HG02642 (cell line): ENCODE measurements around the gene CCDC92.
A peak's percentile ranks its signal among the peaks of the same experiment; 100 is the strongest.

Experiments
- ATAC-seq: cut with Tn5 transposase; IDR thresholded peaks from one replicate; pipeline ENCODE4 v1.9.1; 2021; ENCODE audit warnings: mild to moderate bottlenecking; ENCODE audit not compliant: unreplicated experiment, poor library complexity

CCDC92 gene

DNA sequence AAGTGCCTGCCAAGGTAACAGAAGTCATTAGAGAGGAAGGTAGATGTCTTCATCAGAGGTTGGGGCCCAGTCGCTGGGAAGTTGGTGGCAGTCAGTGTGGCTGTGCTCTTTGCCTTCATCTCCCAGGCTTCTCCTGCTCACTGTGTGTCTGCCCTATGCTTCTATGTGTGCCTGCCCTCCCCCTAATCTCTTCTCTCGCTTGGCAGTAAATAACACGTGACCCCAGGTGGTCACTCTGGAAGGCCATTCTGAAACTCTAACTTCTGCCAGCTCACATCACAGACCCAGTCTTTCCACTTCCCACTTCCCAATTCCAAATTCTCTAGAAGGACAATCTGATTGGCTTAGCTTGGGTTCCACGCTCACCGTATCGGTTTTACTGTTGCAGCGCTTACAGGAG, 9.6 kb upstream of the CCDC92 start:
- ATAC-seq = no peak

DNA sequence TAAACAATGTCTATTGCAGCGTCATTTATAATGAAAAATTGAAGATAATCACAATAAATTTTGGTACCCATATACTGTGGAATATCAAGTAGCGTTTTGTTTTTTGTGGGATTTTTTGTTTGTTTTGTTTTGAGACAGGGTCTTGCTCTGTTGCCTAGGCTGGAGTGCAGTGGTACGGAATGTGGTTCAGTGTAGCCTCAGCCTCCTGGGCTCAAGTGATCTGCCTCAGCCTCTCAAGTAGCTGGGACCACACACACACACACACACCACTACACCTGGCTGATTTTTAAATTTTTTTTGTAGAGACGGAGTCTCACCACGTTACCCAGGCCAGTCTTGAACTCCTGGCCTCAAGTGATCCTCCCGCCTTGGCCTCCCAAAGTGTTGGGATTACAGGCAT, 6.9 kb upstream of the CCDC92 start:
- ATAC-seq = no peak

DNA sequence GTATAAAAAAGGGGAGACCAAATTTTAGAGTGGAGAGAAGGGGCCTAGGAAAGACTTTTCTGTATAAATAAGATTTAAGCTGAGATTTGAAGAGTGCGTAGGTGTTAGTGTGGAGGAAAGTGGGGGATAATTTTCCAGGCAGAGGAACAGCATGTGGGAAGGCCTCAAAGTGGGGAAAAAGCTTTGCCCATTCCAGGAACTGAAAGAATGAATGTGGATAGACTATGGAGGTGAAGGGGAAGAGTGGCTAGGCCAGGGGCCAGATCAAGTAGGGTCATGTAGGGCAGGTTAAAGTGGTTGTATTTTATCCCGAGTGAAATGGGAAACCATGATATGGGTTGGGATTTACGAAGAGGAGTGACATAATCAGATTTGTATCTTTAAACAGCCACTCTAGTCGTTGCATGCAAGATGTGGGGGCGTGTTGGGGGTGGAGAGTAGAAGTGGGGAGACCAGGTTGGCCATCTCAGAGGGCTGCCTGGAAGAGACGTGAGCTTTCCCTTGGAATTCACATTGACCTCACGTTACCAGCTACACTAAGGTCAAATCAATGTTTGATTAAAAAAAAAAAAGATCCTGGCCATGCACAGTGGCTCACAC, 3.7 kb upstream of the CCDC92 start:
- no peak for ATAC-seq

DNA sequence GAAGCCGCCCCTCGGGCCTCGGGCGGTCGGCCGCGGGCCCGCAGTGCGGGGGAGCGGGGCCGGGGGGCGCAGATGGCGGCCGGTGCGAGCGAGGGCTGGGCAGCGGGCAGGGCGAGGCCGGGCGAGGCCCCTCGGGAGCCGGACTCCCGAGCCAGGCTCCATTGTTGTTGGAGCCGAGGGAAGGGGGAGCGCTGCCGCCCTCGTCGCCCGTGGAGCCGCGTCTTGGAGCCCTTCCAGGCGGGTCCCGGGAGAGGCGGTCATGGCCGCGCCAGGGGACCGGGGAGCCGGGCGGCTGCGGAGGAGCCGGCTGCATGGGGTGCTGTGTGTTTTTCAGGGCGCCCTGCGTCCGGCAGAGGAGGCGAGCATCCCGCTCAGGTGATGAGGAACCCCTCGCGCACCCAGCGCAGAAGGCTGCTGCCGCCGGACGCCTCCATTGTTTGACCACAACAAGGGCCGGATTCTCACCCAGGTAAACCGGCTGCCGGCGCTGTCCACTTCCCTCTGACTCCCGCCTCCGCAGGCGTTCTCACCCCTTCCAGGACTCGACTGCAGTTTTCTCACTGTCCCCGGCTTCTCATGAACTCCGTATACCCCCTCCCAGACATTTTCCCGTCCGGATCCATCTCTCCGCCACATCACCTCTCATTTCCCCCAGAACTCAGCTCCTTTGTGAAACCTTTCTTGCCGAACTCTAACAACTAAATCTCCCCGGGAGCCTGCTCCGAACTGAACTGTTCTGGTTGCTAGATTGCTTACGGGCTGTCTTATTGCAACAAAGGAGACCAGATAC, 1.1 kb upstream of the CCDC92 start:
- ATAC-seq = peak; percentile 9

DNA sequence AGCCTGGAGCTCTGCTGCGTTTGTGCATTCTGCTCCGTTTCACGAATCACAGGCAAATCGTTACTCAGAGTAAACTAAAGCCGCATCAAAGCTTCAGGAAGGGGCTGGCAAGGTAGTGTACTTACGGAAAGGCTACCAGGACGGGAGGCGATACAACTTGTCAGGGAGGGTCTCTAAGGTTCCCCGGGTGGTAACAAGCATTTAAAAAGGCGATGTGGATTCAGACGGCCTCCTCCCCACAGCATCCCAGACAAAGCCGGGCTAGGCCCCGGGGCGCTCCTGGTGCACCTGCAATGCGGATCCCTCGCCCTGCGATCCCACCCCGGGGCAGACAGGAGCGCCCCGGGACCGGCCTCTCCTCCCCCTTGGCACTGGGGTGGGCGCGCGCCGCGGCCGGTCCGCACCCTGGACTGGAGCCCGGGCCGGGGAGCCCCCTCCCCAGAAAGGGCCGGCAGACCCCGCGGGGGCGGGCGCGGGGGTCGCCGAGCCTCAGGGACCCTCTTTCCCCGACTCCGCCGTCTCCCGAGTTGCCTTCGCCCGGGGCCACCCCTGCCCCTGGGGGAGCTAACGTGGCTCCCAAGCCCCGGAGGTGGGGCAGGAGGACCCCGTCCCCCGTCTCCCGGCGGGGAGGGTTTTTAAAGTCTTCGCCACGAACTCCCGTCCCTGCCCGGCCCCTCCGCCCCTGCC, 718 bp downstream of the CCDC92 start:
- peak; percentile 5 for ATAC-seq

DNA sequence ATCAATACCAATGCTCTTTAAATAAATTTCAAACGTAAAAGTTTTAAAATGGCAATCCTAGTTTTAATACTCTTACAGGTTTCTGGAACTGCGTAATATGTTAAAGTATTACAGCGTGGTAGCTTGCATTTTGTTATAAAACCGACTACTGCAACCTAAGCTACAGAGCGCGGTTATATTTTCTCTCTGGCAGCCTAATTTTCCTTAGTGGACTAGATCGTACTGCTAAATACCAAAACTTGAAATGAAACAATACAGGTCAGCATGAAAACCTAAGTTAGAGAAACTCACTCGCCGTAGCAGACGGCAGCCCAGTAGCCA, 1.2 kb downstream of the CCDC92 start:
- ATAC-seq = no peak

DNA sequence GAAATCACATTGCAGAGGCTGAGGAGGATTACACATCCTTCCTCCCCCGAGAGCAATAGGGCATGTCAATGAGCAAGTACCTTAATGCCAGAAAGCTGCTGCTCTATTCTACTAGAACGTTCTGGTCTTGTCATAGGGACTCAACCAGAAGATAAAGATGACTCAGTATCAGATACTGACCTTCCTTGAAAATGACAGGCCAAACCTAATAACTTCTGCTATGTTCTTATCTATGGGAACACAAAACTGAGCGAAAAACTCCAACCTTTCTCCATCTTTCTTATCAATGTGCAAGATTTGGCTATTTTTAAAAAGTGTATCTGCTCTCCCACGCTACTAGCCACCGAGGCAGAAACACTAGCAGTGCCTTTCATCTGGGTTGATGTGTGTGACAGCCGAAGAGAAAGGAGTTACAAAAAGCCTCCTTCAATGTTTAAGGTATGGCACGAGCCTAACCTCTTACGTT, 5.5 kb downstream of the CCDC92 start:
- ATAC-seq = no peak

DNA sequence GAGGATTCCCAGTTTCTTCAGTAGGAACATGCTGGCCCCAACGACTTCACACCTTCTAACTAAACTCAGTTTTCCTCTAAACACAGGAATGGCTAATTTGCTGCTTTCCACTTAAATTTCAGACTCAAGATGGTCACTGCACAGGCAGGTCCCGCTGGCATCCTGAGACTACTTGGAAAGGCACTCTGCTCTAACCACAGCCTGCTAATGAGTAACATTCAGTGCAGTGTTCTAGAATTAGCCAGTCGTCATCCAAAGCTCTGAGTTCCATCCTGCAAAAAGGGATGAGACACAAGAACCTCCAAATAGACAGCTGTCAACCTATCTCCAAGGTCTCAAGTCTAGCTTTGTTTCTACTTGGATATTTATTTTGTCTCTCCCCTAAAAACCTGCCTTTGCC, 6.0 kb downstream of the CCDC92 start:
- ATAC-seq = no peak

DNA sequence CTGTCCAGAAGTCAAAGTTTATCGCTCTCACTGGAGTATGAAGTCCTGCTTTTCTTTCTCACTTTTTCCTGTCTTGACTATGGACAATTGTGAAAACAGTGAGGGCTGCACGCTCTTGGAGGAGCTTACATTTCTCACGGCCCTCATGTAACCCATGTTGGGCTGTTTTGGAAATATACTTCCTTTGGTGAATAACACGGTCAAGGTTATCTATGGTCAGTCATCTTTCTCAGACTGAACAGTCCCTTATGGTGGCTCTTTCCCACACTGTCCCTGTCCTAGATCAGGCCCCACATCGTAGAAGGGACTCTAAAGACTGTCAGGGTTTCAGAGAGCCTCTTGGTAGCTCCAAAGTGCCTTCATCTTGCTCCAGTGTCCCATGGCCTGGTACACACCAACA, 7.2 kb downstream of the CCDC92 start:
- no peak for ATAC-seq

DNA sequence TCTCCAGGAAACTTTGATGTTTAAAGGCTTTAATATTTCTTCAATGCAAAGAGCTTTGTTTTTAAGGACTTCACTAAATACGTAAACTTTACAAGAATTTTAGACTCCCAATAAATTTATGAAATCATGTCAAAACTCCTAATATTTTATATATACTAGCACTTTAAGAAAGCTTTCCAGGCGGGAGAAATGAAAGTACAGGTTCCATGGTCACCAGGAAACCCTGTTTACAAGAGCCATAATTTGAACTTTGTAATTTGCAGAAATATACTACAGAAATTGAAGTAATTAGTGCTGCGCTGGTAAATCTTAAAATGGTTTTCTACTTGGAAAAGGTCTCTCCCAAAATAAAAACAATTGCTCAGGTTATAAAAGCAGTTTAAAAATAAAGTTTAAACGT, 8.8 kb downstream of the CCDC92 start:
- no peak for ATAC-seq

DNA sequence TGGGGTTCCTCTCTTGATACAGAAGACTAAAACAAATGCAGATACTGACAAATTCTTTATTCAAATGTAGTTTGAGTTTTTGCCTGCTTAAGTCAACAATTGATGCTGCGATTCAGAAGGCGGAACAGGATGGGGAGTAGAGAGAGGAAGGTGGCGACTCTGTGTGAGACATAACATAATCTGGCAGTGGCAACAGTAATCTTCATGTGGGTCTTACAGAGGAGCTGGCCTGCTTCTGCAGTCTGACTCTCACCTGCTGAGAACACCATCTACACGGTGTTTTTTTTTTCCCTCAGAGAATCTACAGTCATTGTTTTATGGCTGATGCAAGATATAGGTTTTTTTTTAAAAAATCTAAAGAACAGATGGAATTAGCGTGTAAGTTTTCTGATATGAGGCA, 10.1 kb downstream of the CCDC92 start:
- no peak for ATAC-seq

DNA sequence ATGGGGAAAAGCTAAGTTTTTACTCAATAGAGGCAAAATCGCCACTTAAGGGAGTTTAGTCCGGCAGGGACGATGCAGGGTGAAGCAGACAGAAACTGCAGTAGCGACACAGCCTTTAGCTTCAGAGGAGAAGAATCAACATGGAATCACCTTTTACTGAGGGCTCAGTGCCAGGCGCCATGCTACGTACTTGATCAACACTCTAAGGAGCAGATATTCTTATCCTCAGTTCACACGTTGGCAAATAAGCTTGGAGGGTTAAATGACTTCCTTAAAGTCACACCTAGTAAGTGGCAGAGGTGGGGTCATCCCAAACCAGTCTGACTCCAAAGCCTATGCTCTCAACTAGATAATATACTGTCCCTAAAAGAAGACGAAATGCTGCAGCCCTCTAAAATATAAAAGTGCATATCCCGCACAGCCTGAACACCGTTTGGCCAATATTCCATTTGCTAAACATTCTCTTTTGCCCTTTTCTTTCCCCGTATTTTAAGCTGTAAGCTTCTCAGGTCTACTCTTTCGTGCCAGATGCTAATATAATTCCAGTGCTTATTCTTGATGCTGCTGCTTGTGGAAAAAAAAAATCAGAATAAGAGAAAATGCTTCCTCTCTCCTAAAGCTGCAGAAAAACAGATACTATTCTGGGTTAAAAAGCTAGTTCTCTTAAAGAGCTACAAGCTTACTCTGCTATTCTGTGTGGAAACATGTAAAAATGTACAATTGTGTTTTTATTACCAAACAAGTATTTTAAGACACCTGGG, 10.9 kb downstream of the CCDC92 start:
- ATAC-seq = no peak

DNA sequence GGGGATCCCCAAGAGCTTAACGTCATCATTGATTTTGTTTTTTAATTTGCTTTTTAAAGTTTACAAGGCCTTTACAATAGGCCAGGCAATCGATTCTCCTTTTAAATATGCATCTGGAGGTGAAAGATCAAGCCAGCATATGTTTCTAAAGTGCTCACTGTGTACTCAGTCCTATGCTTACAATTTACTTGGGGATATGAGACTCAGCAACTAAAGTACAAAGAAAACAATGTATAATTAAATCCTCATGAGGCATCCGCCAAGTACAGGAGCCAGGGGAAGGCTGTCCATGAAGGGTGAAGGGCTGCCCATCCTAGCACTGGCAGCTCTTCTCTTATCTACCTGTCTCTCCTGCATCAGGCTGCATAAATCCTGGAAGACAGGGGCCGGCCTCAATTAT, 11.8 kb downstream of the CCDC92 start:
- no peak for ATAC-seq

DNA sequence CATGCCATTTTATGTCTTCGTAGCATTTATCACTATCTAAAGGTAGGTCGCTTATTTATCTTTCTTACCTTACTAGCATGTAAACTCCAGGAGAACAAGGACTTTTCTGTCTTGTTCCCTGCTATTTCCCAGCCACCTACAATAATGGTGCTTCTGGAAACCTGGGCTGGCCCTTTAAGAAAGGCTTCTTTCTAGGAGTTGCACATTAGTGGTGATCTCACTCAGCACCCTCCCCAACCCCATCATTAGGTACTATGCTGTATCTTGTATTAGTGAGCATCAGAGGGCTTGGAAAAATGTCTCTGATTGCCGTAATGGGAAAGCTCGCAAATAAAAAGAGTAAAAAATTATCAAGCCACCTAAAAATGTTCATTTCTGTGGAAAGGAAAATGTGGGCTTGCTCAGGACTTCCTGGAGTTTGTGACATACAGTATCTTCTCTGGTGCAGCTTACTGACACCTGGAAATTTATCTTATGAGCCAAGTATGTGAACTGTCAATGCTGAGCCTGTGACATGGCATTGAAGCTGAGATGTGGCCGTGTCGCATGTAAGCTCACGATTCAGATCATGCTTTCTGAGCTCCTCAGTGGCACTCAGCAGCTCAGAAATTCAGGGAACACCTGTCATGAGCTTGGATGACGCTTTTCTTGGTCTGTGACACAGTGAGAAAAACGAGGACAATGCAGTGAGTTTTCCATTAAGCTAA, 12.4 kb downstream of the CCDC92 start:
- ATAC-seq = no peak

DNA sequence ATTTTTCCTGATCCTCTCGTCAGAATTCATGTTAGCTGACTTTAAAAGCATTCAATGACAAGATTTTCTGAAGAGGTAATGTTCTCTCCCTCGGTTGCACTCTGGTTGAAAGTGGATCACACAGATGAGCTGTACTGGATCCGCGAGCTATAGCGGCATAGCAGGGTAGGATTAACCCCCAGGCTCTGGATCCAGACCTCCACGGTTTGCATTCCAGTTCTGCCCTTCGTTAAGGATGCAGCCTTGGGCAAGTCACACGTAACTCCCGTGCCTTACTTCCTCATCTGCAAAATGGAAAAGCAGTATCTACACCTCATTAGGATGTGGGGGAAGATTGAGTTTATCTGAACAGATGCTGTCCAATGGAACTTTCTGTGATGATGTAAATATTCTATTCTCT, 13.8 kb downstream of the CCDC92 start:
- ATAC-seq = no peak

DNA sequence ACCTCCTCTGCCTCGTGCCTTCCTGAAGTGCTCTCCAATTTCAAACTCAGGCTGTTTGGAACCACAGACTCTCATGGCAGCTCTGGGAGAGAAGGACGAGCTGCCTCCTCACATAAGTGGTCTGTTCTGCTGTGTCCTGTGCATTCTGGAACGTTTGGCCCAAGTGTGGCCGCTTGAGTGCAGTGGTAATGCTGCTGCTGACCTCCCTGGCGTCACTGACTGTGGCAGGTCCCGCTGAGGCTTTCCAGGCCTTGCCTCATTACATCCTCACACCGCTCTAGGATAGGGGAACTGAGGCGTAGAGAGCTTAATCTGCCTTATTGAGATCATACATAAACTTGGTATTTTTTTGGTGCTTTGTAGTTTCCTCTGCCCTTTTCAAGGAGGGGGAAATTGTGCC, 14.2 kb downstream of the CCDC92 start:
- ATAC-seq = no peak

DNA sequence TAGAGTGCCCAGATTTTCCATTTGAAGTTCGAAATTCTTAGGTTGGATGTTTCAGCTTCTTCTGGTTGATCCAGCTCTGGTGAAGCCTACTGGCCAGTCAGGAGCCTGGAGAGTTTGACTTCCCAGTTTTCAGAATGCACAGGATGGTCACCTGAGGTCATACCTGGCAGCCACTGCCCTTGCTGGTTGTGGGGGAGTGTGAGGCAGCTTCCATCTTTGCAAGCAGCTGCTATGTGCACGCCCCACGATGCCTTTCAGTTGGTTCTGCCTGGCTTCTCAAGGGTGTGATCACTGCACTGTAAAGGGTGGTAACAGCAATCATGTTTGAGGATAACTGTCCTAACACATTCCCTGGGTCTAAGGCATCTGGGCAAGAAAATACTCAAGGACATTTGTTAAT, 15.4 kb downstream of the CCDC92 start:
- no peak for ATAC-seq

DNA sequence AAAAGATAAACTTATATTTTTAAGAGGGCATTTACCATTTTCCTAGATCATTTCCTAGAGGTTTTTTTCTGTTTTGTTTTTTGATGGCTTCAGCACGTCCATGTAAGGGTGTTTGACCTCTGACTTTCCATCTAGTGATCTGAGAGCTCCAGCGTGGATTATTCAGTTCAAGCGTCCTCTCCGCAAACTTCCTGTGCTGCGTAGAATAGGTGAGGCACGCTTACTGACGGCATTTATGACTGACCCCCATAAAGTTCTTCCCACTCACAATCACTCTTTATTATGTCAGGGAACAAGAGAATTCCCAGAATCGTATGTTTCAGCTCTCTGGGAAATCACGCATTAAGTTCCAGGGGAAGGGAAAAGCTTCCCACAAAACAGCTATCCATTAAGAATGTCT, 16.4 kb downstream of the CCDC92 start:
- ATAC-seq = no peak

DNA sequence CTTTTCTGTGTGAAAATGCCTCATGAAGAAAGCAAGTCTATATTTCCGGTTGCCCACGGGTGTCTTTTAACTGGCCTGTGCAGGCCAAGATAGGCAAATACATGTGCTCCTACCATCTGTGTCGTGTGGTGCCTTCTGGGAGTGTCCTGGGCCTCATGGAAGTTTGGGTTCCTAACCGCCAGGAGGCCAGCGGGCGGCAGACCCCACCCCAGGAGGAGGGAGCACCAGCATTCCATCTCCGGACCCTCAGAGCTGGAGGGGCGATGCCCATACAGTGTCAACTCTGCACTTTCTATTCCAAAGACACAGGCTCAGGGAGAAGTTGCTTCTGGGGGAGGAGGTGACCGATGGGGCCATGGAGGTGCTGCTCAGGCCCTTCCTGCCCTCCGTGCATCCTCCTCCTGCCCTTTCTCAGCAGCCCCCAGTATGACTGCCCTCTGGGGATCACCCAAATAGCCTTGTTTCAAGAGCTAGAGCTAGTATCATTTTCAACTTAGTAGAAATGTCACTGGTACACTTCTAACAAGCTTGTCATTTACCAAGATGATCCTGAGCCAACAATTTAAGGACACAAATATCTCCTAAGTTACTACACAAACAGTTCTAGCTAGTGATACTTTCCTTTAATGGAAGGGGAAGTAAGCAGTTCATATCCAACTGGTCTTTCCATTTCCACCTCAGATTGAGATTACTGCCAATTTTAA, 17.8 kb downstream of the CCDC92 start:
- ATAC-seq = no peak

DNA sequence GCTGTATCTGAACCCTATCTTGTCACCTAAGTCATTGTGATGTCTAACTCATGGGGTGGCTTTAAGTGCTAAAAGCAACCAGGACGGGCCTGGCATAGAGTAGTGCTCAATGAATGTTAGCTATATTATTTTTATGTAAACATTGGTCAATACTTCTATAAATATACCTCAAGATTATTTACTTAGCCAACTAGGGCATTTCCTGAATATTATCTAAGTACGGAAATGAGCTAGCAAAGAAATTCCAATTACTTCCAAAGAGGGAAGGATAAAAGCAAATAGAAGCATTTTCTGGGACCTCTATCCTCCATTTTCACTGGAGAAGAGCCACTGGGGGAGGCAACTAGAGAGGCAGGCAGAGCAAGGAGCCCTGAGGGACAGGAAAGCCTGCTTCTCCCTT, 20.6 kb downstream of the CCDC92 start:
- no peak for ATAC-seq
